H4 (cell line): Measurements from ENCODE around the gene MYOF. TPM values are rescaled to one million over a fixed set of nuclear protein-coding genes. Genes with fewer than 3 reads are reported as not detected.

Experiments used
- DNase-seq: peaks from one replicate; pipeline ENCODE4 v3.0.0-alpha.2; 2015; ENCODE audit warnings: low spot score
- total RNA-seq: library from RNA; depleted of rRNA; stranded (reverse); fragments of >200 nt; shearing (Covaris generic); gene quantifications from 2 replicates; pipeline ENCODE4 v1.2.3, GENCODE V29; 2014; rRNA removed

Gene MYOF
- 30.2 and 31.1 TPM in 2 replicates for total RNA-seq

GRCh38 chr10:93482145-93482834, at the start of gene MYOF:
Gene MYOF, minus strand, starts transcription at chr10:93482334. Its CDS starts 140 bp downstream, at chr10:93482194.
- peak; percentile 81 for DNase-seq

GRCh38 chr10:93518531-93518930, 36.4 kb upstream of the MYOF start:
- no peak for DNase-seq

GRCh38 chr10:93516006-93516380, 33.9 kb upstream of the MYOF start:
- DNase-seq, result no peak

- DNase-seq, result no peak
Observed at GRCh38 chr10:93515071-93516005, 33.2 kb upstream of the MYOF start.

- no peak for DNase-seq
Observed at GRCh38 chr10:93514521-93514920, 32.4 kb upstream of the MYOF start.

GRCh38 chr10:93513091-93513490, 31.0 kb upstream of the MYOF start:
- DNase-seq, result no peak

- no peak for DNase-seq
Observed at GRCh38 chr10:93512565-93512964, 30.4 kb upstream of the MYOF start.

GRCh38 chr10:93509816-93510215, 27.7 kb upstream of the MYOF start:
- no peak for DNase-seq

GRCh38 chr10:93505075-93505474, 22.9 kb upstream of the MYOF start:
- no peak for DNase-seq

GRCh38 chr10:93503075-93503474, 20.9 kb upstream of the MYOF start:
- no peak for DNase-seq

- DNase-seq, result no peak
Observed at GRCh38 chr10:93501650-93502049, 19.5 kb upstream of the MYOF start.

GRCh38 chr10:93498166-93498565, 16.0 kb upstream of the MYOF start:
- DNase-seq, result no peak

- DNase-seq, result peak; percentile 89
Observed at GRCh38 chr10:93496322-93497041, 14.3 kb upstream of the MYOF start, which contains the start of gene CEP55. Gene CEP55, plus strand, starts transcription at chr10:93496612. Its CDS starts 3,440 bp downstream, at chr10:93500052.

- DNase-seq, result peak; percentile 57
Observed at GRCh38 chr10:93495654-93496321, 13.7 kb upstream of the MYOF start.

- no peak for DNase-seq
Observed at GRCh38 chr10:93494494-93494893, 12.4 kb upstream of the MYOF start.

- no peak for DNase-seq
Observed at GRCh38 chr10:93493162-93493561, 11.0 kb upstream of the MYOF start.

GRCh38 chr10:93491602-93492121, 9.5 kb upstream of the MYOF start:
- no peak for DNase-seq

GRCh38 chr10:93488956-93489528, 6.9 kb upstream of the MYOF start:
- no peak for DNase-seq

GRCh38 chr10:93485690-93486089, 3.6 kb upstream of the MYOF start:
- no peak for DNase-seq

- no peak for DNase-seq
Observed at GRCh38 chr10:93481637-93482144, 443 bp downstream of the MYOF start.

GRCh38 chr10:93478873-93479272, 3.3 kb downstream of the MYOF start:
- peak; percentile 35 for DNase-seq
